B cell (primary cell): ENCODE results near the gene PAPOLB.

ENCODE experiments used
- EZH2 ChIP-seq: IDR thresholded peaks from 2 replicates; pipeline ENCODE4 v1.6.1; 2012; ENCODE audit warnings: borderline replicate concordance, low read depth, mild to moderate bottlenecking, moderate library complexity, low read length; ENCODE audit not compliant: insufficient read depth, poor library complexity, severe bottlenecking
- TF ChIP-seq, protein P1 (sequence below): fragments of 200-600 bp; IDR thresholded peaks from one replicate; pipeline ENCODE4 v1.8.0; 2022; ENCODE audit warnings: antibody characterized with exemption, mild to moderate bottlenecking

DNA sequence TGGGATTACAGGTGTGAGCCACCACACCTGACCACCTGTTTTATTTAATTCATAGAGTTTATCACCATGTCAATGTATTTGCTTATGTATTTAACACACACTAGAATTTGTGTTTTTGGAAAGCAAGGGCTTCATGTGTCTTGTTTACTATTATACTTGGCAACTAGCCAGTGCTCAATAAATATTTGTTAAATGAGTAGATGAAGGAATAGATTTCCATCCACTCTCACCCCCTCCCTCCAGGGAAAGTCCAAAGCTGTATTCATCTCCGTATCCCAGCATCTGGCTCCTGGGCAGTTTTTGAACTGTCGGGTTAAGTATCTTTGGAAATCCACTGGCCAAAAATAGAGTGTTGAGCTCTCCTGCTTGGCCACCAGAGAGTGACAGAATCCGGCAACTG, 26.3 kb upstream of the PAPOLB start:
- TF ChIP-seq EZH2, result no peak
- TF ChIP-seq, protein P1, sequence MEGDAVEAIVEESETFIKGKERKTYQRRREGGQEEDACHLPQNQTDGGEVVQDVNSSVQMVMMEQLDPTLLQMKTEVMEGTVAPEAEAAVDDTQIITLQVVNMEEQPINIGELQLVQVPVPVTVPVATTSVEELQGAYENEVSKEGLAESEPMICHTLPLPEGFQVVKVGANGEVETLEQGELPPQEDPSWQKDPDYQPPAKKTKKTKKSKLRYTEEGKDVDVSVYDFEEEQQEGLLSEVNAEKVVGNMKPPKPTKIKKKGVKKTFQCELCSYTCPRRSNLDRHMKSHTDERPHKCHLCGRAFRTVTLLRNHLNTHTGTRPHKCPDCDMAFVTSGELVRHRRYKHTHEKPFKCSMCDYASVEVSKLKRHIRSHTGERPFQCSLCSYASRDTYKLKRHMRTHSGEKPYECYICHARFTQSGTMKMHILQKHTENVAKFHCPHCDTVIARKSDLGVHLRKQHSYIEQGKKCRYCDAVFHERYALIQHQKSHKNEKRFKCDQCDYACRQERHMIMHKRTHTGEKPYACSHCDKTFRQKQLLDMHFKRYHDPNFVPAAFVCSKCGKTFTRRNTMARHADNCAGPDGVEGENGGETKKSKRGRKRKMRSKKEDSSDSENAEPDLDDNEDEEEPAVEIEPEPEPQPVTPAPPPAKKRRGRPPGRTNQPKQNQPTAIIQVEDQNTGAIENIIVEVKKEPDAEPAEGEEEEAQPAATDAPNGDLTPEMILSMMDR, result no peak
